Right cardiac atrium (tissue), 5 donors: ENCODE results near the gene VPS9D1. TPM values are rescaled to one million over a fixed set of nuclear protein-coding genes. Genes with fewer than 3 reads are reported as not detected.

Experiments used
- ATAC-seq, 2 donors: fragments of 200-7000 bp; cut with Tn5 transposase; one replicate each; pipeline versions ENCODE4 v1.8.0 to v1.9.1; 2020; ENCODE audit warnings: moderate library complexity in 2 of 2, mild to moderate bottlenecking in 1 of 2
- DNase-seq, 3 donors: peaks; one replicate each; pipeline ENCODE4 v3.0.0-alpha.2; 2020
- H3K27ac ChIP-seq: one replicate; pipeline ENCODE4 v1.5.1; 2013; ENCODE audit warnings: mild to moderate bottlenecking, low read length, control low read depth, moderate library complexity
- H3K27me3 ChIP-seq: one replicate; pipeline ENCODE4 v1.6.1; 2013; ENCODE audit not compliant: control insufficient read depth, insufficient read depth
- H3K4me1 ChIP-seq: one replicate; pipeline ENCODE4 v1.6.1; 2013; ENCODE audit warnings: low read length; ENCODE audit not compliant: control insufficient read depth, insufficient read depth
- H3K4me3 ChIP-seq: one replicate; pipeline ENCODE4 v1.5.1; 2013; ENCODE audit warnings: low read length, control low read depth
- H3K9me3 ChIP-seq: one replicate; pipeline ENCODE4 v1.6.1; 2013; ENCODE audit warnings: low read length; ENCODE audit not compliant: control insufficient read depth
- WGBS: extraction: QIAGEN DNeasy Blood & Tissue Kit; methylation state at CpG from one replicate; pipeline ENCODE4 v1.1.7; 2013; 5-methylcytosine and 5-hydroxymethylcytosine counted together
- intact Hi-C, 4 donors: fragments of 100-400 bp; cut with DNase I; formaldehyde crosslinking; loops; one replicate each; pipeline versions ENCODE4 v1.11.0 to v1.14.0; 2022 to 2023
- polyA plus RNA-seq: library from polyadenylated mRNA; stranded (reverse); fragments of 200-250 nt; gene quantifications from one replicate; pipeline ENCODE4 v1.2.3, GENCODE V29; 2013
- total RNA-seq, 4 donors: library from RNA; stranded (reverse); fragmentation: NEBNext Ultra II Directional; extraction: Animal tissue kit (Norgen Biotek cat#: 25700); gene quantifications; one replicate each; pipeline ENCODE4 v1.2.1, GENCODE V29; 2021
- donor health status: healthy with polysubstance abuse.
- donor health status: DM: no; HTN: yes; CAD: no.
- donor health status: DM: no; HTN: no; CAD: no.
- donor health status: DM: no; HTN: yes; CAD: no; lungs with severe emphysema.
- donor health status: DM: yes; HTN: yes; CAD: no.

VPS9D1 gene
- total and polyA plus RNA-seq, 5 donors = 10.6 to 18.4 (median 15.5) TPM

- Histone ChIP-seq H3K4me1 (no peaks in the 10 kb centered on the region), H3K27me3 (no peaks in the 10 kb centered on the region), H3K9me3 (no peaks in the 10 kb centered on the region), H3K27ac (no peak overlapping the region), H3K4me3 (no peak overlapping the region)
- intact Hi-C loops = no loop called here
- 88% methylated on average over 24 of the region's 24 CpGs for WGBS
- DNase-seq = no peak
- ATAC-seq = no peak
These were observed 11.6 kb upstream of the VPS9D1 start for GRCh38 chr16:89732142-89732917.

DNA sequence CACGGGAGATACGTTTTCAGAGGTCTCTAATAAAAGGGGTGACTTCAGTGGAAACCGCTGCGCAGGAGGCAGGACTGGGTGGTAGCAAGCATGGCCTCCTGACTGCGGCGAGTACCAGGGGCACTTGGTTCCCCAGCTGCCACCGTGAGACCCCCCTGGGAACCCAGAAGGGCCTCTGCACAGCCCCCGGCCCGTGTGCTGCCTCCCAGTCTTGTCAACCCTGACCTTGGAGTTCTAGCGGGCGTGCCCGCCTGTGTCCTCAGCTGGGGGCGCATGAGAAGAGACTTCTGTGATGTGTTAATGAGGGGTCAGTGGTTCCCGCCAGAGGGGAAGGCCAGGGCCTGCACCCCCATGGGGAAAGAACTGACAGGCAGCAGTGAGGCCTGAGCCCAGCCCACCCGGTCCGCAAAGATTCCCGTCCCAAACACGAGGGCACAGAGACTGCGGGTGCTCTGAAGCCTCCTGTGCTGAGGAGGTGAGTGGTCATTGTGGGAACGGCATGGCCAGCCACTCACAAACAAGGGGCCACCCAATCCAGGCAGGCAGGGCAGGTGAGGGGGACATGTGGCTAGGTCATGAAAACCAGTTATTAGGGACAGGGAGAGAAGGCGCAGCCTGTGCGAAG is 10.0 kb upstream of the VPS9D1 start:
- DNase-seq (no peak), ATAC-seq (no peak)
- Histone ChIP-seq H3K9me3 (no peaks in the 10 kb centered on the region), H3K27me3 (no peaks in the 10 kb centered on the region), H3K4me3 (no peak overlapping the region), H3K4me1 (no peaks in the 10 kb centered on the region), H3K27ac (no peak overlapping the region)
- intact Hi-C loops = no loop called here
- WGBS = 75% methylated on average over 22 of the region's 22 CpGs

DNA sequence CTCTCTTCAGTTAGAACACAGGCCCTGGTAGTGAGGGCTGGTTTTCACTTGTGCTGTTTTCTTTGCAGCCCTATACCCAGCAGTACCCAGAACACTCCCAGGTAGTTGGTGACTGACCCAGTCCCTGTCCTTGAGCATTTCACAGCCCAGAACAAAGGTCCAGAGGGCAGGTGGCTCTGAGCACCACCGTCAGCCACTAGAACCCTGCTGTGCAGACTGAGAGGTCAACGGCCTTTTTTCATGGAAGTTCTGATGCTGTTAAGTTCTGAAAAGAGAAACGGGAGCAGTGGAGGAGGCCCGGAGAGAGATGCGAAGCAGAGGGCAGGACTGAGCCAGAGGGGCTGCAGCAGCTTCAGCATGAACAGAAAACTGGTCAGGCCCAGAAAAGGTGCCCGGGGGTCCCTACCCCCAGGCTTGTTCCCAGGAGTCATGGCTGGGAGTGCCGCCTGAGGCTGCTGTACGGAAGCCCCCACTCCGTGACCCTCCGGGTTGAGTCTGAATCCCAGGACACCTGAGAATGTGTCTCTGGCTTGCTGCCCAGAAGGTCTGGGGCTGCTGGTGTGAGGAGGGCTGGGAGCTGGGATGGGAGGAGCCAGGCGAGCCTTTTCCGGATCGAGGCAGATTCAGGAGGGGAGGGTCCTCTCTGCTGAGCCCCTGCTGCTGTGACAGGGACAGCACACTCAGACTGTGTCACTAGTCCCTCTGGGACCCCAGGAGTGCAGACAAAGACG is 9.3 kb upstream of the VPS9D1 start:
- Histone ChIP-seq H3K4me1 (no peaks in the 10 kb centered on the region), H3K4me3 (no peak overlapping the region), H3K9me3 (no peaks in the 10 kb centered on the region), H3K27me3 (no peaks in the 10 kb centered on the region), H3K27ac (no peak overlapping the region)
- WGBS = 55% methylated on average over 14 of the region's 14 CpGs
- intact Hi-C loops = no loop called here
- no peak for DNase-seq
- no peak for ATAC-seq

DNA sequence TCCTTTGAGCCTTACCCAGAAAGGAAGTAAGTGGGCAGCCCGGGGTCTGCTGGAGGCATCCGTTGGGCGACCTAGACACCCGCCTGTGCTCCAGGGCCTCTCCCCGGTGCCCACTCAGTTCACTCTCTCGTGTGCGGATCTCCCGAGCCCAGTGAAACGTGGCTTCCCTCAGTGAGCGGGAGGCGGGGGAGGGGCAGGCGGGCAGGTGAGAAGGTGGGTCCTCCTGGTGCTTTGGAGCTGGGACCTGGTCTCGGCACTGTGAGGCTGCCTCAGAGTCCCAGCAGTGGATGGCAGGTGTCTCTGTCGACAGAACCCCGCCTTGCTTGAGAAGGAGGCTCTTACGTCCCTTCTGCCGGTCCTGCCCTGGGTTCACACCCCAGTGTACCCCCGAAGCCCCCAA is 8.6 kb upstream of the VPS9D1 start:
- Histone ChIP-seq H3K27ac (no peak overlapping the region), H3K4me3 (no peak overlapping the region), H3K27me3 (no peaks in the 10 kb centered on the region), H3K4me1 (no peaks in the 10 kb centered on the region), H3K9me3 (no peaks in the 10 kb centered on the region)
- ATAC-seq (no peak), DNase-seq (peak in 1 of 3 donors; percentile 62)
- intact Hi-C loops = no loop called here
- 89% methylated on average over 18 of the region's 18 CpGs for WGBS

DNA sequence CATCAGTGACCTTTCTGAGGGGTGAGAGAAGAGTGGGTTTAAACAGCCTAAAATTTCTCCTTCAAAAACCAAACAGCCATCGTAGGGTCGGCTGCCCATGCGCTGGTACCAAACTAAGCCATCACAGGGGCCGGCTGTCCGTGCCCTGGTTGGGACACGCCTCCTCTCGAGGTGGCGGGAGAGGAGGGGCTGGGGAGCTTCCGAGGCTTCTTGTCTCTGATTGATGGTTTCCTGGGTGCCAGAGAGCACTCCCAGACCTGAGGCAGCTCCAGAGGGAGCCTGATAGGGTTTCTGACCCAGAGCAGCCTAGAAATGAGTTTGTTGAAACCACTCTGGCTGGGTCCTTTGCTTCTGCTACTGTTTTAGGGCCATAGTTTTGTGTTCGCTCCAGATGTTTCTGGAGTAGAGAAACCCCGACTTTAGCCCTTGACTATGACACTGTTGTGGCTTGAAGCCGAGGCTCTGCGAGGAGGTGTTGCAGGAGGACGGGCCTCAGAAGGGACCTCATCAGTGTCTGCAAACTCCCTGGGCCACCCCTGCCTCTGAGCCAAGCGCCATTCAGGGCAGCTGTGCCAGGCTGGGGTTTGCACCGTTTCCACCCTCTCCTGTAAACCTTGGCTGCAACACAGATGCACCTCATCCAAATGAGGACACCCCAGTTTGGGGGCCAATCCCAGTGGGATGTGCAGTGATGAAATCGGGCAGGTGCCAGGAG is 6.9 kb upstream of the VPS9D1 start:
- no peak for DNase-seq
- no peaks in the 10 kb centered on the region for H3K9me3 ChIP-seq
- H3K27ac ChIP-seq = no peak overlapping the region
- ATAC-seq = no peak
- no peak overlapping the region for H3K4me3 ChIP-seq
- intact Hi-C loops = no loop called here
- H3K27me3 ChIP-seq = no peaks in the 10 kb centered on the region
- H3K4me1 ChIP-seq = peaks cover 9% of the 10 kb centered on the region
- WGBS = 72% methylated on average over 17 of the region's 17 CpGs

- Histone ChIP-seq H3K27ac (peak overlapping the region; percentile 40), H3K27me3 (no peaks in the 10 kb centered on the region), H3K4me3 (no peak overlapping the region), H3K9me3 (no peaks in the 10 kb centered on the region), H3K4me1 (peaks cover 14% of the 10 kb centered on the region)
- ATAC-seq (no peak), DNase-seq (peak; percentile 60 to 85 (median 79))
- intact Hi-C loops = no loop called here
- WGBS = 68% methylated on average over 30 of the region's 30 CpGs
These were observed 2.9 kb upstream of the VPS9D1 start for GRCh38 chr16:89723279-89724250.

- no peaks in the 10 kb centered on the region for H3K27me3 ChIP-seq
- intact Hi-C loops = no loop called here
These were observed 1.9 kb upstream of the VPS9D1 start for GRCh38 chr16:89722392-89723278.

GRCh38 chr16:89721546-89722391 is 1.1 kb upstream of the VPS9D1 start:
- under 1% methylated on average over 111 of the region's 112 CpGs for WGBS
- intact Hi-C loops = no loop called here
- no peaks in the 10 kb centered on the region for H3K27me3 ChIP-seq
- H3K4me3 ChIP-seq = peak overlapping the region; percentile 94
- peak overlapping the region; percentile 76 for H3K27ac ChIP-seq
- H3K9me3 ChIP-seq = no peaks in the 10 kb centered on the region
- peak; percentile 63 to 89 (median 86) for DNase-seq
- peaks cover 14% of the 10 kb centered on the region for H3K4me1 ChIP-seq
- ATAC-seq = peak; percentile 20 to 27

More at GRCh38 chr16:89722392-89723278, 1.9 kb upstream of the VPS9D1 start:
- H3K4me3 ChIP-seq = peak overlapping the region; percentile 94
- H3K4me1 ChIP-seq = peaks cover 14% of the 10 kb centered on the region
- DNase-seq (peak; percentile 90 to 94 (median 92)), ATAC-seq (peak; percentile 63 to 84)
- WGBS = 26% methylated on average over 56 of the region's 56 CpGs
- H3K9me3 ChIP-seq = no peaks in the 10 kb centered on the region
- H3K27ac ChIP-seq = peak overlapping the region; percentile 76

- intact Hi-C loops = no loop called here
- DNase-seq (peak in 1 of 3 donors; percentile 85), ATAC-seq (peak; percentile 7 to 30)
- Histone ChIP-seq H3K4me1 (peaks cover 14% of the 10 kb centered on the region), H3K4me3 (peak overlapping the region; percentile 94), H3K9me3 (no peaks in the 10 kb centered on the region), H3K27me3 (no peaks in the 10 kb centered on the region), H3K27ac (peak overlapping the region; percentile 95)
- under 1% methylated on average over 29 of the region's 29 CpGs for WGBS
These were observed 216 bp downstream of the VPS9D1 start for GRCh38 chr16:89720551-89720812.
